Mucosa of stomach (tissue), 1 donor: ENCODE results near the gene ITFG1.
"Not testable (repeated sequence)": the region's sequence is repeated elsewhere in the genome, so short reads cannot be mapped to it uniquely, and the experiment has no call there.

Source experiments
- H3K27me3 ChIP-seq: one replicate; pipeline ENCODE4 v1.7.0; 2013; ENCODE audit warnings: mild to moderate bottlenecking, low read length; ENCODE audit not compliant: control insufficient read depth, insufficient read depth
- H3K36me3 ChIP-seq: one replicate; pipeline ENCODE4 v1.7.0; 2013; ENCODE audit warnings: low read length; ENCODE audit not compliant: control insufficient read depth, insufficient read depth
- H3K4me1 ChIP-seq: one replicate; pipeline ENCODE4 v1.7.0; 2013; ENCODE audit warnings: mild to moderate bottlenecking, low read length; ENCODE audit not compliant: control insufficient read depth, insufficient read depth
- H3K4me3 ChIP-seq: one replicate; pipeline ENCODE4 v1.7.0; 2013; ENCODE audit warnings: low read length
- H3K9ac ChIP-seq: one replicate; pipeline ENCODE4 v1.7.0; 2013; ENCODE audit warnings: mild to moderate bottlenecking, low read length, moderate library complexity
- H3K9me3 ChIP-seq: one replicate; pipeline ENCODE4 v1.7.0; 2013; ENCODE audit warnings: mild to moderate bottlenecking, low read length, moderate library complexity; ENCODE audit not compliant: control insufficient read depth
- donor health status: Pancreatic carcinoma.

ITFG1 gene

DNA sequence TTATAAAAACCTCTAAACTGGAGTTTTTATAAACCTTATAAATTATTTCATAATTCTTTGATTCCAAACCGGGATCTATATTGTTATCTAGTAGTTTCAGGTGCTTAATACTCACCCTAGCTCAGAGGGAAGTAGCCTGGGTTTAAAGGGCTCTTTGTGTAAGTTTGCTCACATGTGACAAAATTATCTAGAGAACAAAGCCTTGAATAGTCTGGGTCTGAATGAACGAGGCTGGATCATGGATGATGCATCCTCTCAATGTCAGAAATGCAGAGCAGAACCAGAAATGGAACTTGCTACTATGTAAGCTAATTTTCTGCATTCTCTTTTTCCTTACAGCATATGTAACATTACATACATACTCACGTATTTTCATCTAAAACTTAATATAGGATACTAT, 213.2 kb downstream of the ITFG1 start:
- no peak overlapping the region for H3K4me3 ChIP-seq
- H3K27me3 ChIP-seq = no peaks in the 10 kb centered on the region
- no peaks in the 10 kb centered on the region for H3K4me1 ChIP-seq
- H3K36me3 ChIP-seq = no peaks in the 10 kb centered on the region
- no peaks in the 10 kb centered on the region for H3K9me3 ChIP-seq
- H3K9ac ChIP-seq = no peak overlapping the region

DNA sequence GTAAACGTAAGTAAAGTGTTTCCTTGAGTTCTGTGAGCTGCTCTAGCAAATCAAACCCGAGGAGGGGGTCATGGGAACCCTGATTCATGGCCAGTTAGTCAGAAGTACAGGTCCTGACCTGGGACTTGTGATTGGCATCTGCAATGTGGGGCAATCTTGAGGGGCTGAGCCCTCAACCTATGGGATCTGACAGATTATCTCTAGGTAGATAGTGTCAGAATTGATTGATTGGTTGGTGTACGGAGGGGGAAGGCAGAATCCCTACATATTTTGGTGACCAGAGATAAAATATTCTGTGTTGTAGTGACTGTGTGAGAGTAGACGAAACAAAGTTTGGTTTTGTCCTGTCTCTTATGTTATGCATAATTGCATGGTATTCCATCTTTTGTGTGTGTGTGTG, 216.7 kb downstream of the ITFG1 start:
- no peak overlapping the region for H3K4me3 ChIP-seq
- no peaks in the 10 kb centered on the region for H3K4me1 ChIP-seq
- no peaks in the 10 kb centered on the region for H3K36me3 ChIP-seq
- no peak overlapping the region for H3K9ac ChIP-seq
- H3K27me3 ChIP-seq = no peaks in the 10 kb centered on the region
- H3K9me3 ChIP-seq = no peaks in the 10 kb centered on the region

DNA sequence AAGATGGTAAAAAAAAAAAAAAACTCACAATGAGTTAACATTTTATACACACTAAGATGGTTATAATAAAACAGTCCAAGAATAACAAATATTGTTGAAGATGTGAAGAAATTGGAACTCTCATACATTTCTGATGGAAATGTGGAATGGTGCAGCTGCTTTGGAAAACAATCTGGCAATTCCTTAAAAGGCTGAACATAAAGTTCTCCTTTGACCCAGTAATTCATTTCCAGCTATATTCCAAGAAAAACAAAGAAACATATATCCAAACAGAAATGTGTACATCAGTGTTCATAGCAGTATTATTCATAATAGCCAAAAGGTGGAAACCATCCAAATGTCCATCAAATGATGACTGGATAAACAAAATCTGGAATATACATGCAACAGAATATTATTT, 219.8 kb downstream of the ITFG1 start:
- no peaks in the 10 kb centered on the region for H3K27me3 ChIP-seq
- no peaks in the 10 kb centered on the region for H3K4me1 ChIP-seq
- H3K4me3 ChIP-seq = no peak overlapping the region
- no peaks in the 10 kb centered on the region for H3K9me3 ChIP-seq
- H3K9ac ChIP-seq = no peak overlapping the region
- H3K36me3 ChIP-seq = no peaks in the 10 kb centered on the region

GRCh38 chr16:47236716-47237115, 224.1 kb downstream of the ITFG1 start:
- Histone ChIP-seq H3K9ac (no peak overlapping the region), H3K4me3 (no peak overlapping the region), H3K36me3 (no peaks in the 10 kb centered on the region), H3K9me3 (no peaks in the 10 kb centered on the region), H3K4me1 (no peaks in the 10 kb centered on the region), H3K27me3 (no peaks in the 10 kb centered on the region)

DNA sequence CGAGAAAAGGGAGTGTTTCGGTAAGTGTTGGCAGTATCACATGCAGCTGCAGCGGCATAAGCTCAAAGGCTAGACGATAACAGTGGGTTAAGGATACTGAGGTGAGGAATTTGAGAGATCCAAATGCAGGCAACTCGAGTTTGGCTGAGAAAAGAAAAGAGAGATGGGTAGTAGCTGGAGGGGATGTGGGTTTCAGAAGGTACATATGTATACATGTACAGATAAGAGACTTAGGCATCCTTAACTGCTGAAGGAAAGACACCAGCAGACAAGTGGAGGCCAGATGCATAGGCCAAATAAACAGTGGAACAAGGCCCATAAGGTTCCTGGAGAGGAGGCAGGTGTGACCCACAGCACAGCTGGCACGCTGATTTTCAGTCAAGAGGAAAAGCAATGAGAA, 230.6 kb downstream of the ITFG1 start:
- no peak overlapping the region for H3K4me3 ChIP-seq
- H3K9me3 ChIP-seq = no peaks in the 10 kb centered on the region
- no peak overlapping the region for H3K9ac ChIP-seq
- H3K4me1 ChIP-seq = no peaks in the 10 kb centered on the region
- no peaks in the 10 kb centered on the region for H3K27me3 ChIP-seq
- no peaks in the 10 kb centered on the region for H3K36me3 ChIP-seq

DNA sequence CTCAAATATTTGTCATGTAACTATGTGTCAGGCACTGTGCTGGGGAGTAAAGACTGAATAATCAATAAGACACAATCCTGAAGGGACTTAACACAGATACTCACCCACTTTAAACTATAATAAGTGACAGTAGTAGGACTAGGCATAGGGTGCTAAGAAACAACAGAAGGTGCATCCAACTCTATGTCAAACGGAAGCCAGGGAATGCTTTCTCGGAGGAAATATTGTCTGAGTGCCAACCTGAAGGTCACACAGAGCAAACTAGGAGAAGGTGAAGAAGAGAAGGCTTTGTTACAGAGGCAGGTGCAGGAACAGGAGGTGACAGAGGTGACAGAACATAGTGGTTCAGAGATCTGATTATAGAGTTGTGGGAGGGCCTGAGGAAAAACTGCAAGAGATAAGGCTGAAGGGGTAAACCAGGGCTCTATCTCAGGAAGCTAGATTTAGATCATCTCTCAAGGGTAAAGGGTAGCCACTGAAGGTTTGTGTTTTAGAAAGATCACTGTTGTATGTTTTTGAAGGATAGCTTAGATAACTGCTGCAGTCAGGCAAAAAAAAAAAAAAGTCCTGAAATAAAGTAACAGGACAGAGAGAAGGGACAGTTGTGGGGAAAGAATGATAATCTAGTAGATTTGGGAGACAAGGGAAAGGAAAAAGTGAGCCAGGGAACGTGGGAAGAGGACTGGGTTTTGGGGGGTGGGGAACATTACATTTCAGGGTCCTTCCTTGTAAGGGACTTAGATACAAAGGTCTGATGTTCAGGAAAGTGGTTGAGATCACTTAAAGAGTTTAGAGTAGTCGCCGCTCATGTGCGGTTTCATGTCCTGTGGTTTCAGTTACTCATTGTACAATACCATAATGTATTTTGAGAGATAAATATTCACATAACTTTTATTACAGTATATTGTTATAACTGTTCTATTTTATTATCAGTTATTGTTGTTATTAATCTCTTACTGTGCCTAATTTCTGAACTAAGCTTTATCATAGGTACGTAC, 231.5 kb downstream of the ITFG1 start:
- no peaks in the 10 kb centered on the region for H3K4me1 ChIP-seq
- no peaks in the 10 kb centered on the region for H3K27me3 ChIP-seq
- H3K36me3 ChIP-seq = no peaks in the 10 kb centered on the region
- H3K9ac ChIP-seq = no peak overlapping the region
- H3K4me3 ChIP-seq = no peak overlapping the region
- H3K9me3 ChIP-seq = no peaks in the 10 kb centered on the region

DNA sequence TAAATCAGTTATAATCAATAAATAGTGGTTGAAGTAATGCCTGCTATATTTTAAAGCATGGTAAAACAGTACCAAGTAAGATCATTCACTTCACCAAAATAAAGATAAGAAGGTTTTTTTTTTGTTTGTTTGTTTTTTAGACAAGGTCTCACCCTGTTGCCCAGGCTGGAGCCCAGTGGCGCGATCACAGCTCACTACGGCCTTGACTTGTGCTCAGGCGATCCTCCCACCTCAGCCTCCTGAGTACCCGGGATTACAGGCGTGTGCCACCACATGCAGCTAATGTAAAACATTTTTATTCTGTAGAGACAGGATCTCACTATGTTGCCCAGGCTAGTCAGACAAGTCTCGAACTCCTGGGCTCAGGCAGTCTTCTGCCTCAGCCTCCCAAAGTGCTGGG, 232.6 kb downstream of the ITFG1 start:
- H3K4me1 ChIP-seq = no peaks in the 10 kb centered on the region
- H3K9ac ChIP-seq = no peak overlapping the region
- no peak overlapping the region for H3K4me3 ChIP-seq
- no peaks in the 10 kb centered on the region for H3K36me3 ChIP-seq
- H3K27me3 ChIP-seq = no peaks in the 10 kb centered on the region
- no peaks in the 10 kb centered on the region for H3K9me3 ChIP-seq

DNA sequence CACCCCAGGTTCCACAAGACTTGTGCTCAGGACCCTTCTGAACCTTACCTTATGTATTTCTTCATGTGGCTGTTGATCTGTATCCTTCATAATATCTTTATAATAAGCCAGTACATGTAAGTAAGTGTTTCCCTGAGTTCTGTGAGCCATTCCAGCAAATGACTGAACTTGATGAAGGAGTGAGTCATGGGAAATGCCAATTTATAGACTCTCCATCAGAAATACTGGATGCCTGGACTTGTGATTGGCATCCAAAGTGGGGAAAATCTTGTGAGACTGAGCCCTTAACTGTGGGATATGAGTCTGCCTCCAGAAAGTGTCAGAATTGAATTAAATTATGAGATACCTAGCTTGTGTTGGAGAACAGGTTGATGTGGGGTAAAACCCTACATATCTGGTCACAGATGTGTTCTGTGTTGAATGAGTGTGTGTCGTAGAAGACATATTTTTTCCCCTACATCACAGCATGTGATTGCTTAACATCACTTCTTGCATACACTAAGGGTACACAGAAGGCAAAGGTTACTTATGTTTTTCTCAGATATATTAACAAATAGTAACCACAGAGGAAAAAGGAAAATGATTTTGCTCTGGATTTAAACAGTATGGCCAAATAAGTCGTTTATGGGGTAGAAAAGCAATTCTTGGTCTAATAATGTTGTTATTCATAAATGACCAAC, 247.0 kb downstream of the ITFG1 start:
- Histone ChIP-seq H3K27me3 (no peaks in the 10 kb centered on the region), H3K4me3 (no peak overlapping the region), H3K36me3 (no peaks in the 10 kb centered on the region), H3K4me1 (no peaks in the 10 kb centered on the region), H3K9ac (no peak overlapping the region), H3K9me3 (no peaks in the 10 kb centered on the region)

DNA sequence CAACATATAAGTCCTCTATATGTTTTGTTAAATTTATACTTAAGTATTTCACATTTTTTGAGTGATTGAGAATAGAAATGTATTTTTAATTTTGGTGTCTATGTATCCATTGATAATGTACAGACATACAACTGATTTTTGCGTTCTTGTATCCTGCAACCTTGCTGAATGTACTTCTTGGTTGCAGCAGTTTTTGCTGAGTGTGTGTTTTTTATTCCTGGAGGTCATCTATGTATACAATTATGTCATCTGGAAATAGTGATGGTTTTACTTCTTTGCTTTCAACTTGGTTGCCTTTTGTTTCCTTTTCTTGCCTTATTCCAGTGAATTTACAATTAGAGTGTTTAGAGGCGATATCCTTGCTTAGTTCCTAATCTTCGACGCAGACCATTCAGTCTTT, 249.6 kb downstream of the ITFG1 start:
- Histone ChIP-seq H3K27me3 (no peaks in the 10 kb centered on the region), H3K4me3 (no peak overlapping the region), H3K9ac (no peak overlapping the region), H3K4me1 (no peaks in the 10 kb centered on the region), H3K9me3 (no peaks in the 10 kb centered on the region), H3K36me3 (no peaks in the 10 kb centered on the region)

- Histone ChIP-seq H3K4me3 (no peak overlapping the region), H3K9me3 (no peaks in the 10 kb centered on the region), H3K4me1 (no peaks in the 10 kb centered on the region), H3K9ac (no peak overlapping the region), H3K36me3 (no peaks in the 10 kb centered on the region), H3K27me3 (no peaks in the 10 kb centered on the region)
Observed at GRCh38 chr16:47204736-47205504, 255.9 kb downstream of the ITFG1 start.

- not testable (repeated sequence) for H3K9ac ChIP-seq, H3K36me3 ChIP-seq, H3K27me3 ChIP-seq, H3K4me1 ChIP-seq, H3K9me3 ChIP-seq, H3K4me3 ChIP-seq
Observed at GRCh38 chr16:47203433-47203832, 257.4 kb downstream of the ITFG1 start.

- Histone ChIP-seq H3K4me3 (no peak overlapping the region), H3K9ac (no peak overlapping the region), H3K36me3 (no peaks in the 10 kb centered on the region), H3K4me1 (no peaks in the 10 kb centered on the region), H3K27me3 (no peaks in the 10 kb centered on the region), H3K9me3 (no peaks in the 10 kb centered on the region)
Observed at GRCh38 chr16:47198180-47198575, 262.7 kb downstream of the ITFG1 start.
